Fibroblast of lung (primary cell): ENCODE measurements around the gene VRK2.

Experiments used
- EZH2 ChIP-seq: IDR thresholded peaks from 2 replicates; pipeline ENCODE4 v1.5.1; 2012; ENCODE audit warnings: low read length, control low read depth, mild to moderate bottlenecking; ENCODE audit errors: missing control alignments
- TF ChIP-seq, protein P1 (sequence below), 2 donors: IDR thresholded peaks in 1 of 2; conservative IDR thresholded peaks in 1 of 2; 1 replicate in 1 of 2; 2 replicates in 1 of 2; pipeline ENCODE4 v1.5.1; 2011 to 2012; ENCODE audit warnings: low read length in 2 of 2, control low read depth in 1 of 2, inconsistent platforms in 1 of 2, low read depth in 1 of 2, mild to moderate bottlenecking in 1 of 2

- TF ChIP-seq, protein P1, sequence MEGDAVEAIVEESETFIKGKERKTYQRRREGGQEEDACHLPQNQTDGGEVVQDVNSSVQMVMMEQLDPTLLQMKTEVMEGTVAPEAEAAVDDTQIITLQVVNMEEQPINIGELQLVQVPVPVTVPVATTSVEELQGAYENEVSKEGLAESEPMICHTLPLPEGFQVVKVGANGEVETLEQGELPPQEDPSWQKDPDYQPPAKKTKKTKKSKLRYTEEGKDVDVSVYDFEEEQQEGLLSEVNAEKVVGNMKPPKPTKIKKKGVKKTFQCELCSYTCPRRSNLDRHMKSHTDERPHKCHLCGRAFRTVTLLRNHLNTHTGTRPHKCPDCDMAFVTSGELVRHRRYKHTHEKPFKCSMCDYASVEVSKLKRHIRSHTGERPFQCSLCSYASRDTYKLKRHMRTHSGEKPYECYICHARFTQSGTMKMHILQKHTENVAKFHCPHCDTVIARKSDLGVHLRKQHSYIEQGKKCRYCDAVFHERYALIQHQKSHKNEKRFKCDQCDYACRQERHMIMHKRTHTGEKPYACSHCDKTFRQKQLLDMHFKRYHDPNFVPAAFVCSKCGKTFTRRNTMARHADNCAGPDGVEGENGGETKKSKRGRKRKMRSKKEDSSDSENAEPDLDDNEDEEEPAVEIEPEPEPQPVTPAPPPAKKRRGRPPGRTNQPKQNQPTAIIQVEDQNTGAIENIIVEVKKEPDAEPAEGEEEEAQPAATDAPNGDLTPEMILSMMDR (conservative IDR thresholded peaks at IDR 0.05 in 1 of 2, IDR thresholded peaks at IDR 0.05 in 1 of 2; ENCODE audit: low read depth in 1 of 2, low read length in 2 of 2), result no peak
- no peak for TF ChIP-seq EZH2
Observed at GRCh38 chr2:58025150-58025933, 21.3 kb upstream of the VRK2 start.
